NCI-H526 (cell line): ENCODE data around the gene ITK.
A peak's percentile ranks its signal among the peaks of the same experiment; 100 is the strongest.

Source experiments
- DNase-seq, 2 experiments: peaks; one replicate each; lab custom pipeline; 2025; lab: John Stamatoyannopoulos, UW

Gene ITK

GRCh38 chr5:157248821-157249470 is 68.3 kb downstream of the ITK start:
- DNase-seq, result no peak

DNA sequence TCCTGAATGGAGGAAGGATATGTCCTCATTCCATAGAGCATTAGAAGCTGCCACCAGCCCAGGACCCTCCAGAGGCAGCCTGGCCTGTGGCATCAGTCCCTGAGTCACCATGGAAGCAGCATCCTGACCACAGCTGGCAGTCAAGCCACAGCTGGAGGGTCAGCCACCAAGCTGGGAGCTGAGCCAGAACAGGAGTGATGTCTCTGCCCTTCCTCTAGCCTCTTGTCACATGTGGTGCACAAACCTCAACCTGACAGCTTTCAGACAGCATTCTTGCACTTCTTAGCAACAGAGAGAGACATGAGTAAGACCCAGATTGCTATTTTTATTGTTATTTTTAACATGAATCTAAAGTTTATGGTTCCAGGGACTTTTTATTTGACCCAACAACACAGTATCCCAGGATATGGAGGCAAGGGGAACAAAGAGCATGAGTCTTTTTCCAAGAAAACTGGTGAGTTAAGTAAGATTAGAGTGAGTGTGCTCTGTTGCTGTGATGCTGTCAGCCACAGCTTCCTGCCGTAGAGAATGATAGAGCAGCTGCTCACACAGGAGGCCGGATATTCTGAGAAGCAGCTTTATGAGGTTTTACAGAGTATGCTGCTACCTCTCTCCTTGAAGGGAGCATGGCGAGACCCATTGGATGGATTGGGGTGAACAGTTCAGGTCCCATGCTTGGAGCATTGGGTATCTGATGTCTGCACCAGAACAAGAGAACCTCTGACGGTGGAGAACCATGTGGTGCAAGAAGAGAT is 72.2 kb downstream of the ITK start:
- DNase-seq, result no peak

- DNase-seq, result peak; percentile 18 to 68
These were observed 72.9 kb downstream of the ITK start for GRCh38 chr5:157253547-157253946.

GRCh38 chr5:157258450-157258849 is 77.8 kb downstream of the ITK start:
- no peak for DNase-seq

DNA sequence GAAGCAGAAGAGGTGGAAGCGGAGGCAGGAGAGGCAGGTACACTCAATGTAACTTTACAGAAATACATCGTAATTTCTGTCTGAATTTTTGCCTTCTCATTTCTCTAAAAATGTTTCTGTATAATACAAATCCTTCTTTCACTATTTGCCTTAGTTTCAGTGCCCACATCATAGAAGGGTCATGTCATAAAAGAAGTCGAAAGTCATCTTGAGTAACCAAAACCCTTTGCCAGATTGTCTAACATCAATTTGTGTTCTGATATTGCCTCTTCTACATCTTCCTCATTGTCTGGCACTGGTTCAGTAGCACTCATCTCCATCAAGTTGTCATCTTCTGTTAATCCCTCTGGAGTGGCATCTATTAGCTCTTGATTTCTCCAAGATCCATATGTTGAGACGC is 79.1 kb downstream of the ITK start:
- no peak for DNase-seq

- DNase-seq, result no peak
These were observed 83.0 kb downstream of the ITK start for GRCh38 chr5:157263496-157264090.

GRCh38 chr5:157265714-157266285 is 85.2 kb downstream of the ITK start, which contains the start of gene CYFIP2:
TSS of gene CYFIP2 (plus strand) at chr5:157266123. CDS start at chr5:157285362, 19,239 bp downstream.
- peak; percentile 33 to 82 for DNase-seq

- peak; percentile 18 to 72 for DNase-seq
These were observed 85.8 kb downstream of the ITK start for GRCh38 chr5:157266286-157267007.

DNA sequence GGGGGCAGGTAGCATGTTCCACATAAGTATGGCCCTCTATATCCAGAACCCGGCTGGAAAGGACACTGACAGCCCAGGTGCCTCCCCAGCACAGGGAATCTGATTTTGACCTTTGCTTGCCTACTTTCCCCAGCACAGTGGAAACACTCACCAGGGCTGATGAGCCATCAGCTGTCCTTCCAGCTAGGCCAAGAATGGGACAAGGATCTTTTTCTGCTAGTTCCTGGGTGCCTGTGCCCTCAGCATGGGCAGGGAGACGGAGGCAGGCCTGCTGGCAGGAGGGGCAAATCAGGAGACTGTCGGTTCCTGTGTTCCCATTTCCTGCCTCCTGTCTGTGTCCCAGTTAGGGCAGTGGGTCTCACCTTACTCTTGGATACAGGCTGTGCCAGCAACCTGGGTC is 86.4 kb downstream of the ITK start:
- no peak for DNase-seq

- no peak for DNase-seq
These were observed 87.3 kb downstream of the ITK start for GRCh38 chr5:157267761-157268480.

- no peak for DNase-seq
These were observed 88.6 kb downstream of the ITK start for GRCh38 chr5:157269165-157269671.

DNA sequence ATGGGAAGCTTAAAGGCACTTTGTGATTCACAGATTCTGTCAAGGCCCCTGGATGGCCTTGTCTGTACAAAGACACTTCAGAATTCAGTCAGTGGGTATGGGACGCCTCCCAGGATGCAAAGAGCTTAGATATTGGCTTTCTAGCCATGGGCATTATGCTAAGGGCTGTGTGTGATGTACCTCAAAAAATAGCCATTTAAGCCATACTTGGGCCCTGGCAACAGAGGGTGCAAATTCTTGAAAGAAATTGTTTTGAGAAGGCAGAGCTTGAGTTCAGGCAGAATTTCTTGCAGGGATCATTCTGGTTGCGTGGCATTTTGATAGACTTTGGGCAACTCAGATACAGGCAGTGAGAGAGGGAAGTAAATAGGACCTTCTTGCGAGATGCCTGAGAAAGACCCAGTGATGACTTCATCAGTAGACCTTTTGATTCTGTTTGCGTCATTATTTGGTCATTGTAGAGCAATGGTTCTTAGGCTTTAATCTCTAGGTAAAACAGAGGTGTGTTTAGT is 89.2 kb downstream of the ITK start:
- no peak for DNase-seq

GRCh38 chr5:157270771-157271170 is 90.1 kb downstream of the ITK start:
- no peak for DNase-seq

DNA sequence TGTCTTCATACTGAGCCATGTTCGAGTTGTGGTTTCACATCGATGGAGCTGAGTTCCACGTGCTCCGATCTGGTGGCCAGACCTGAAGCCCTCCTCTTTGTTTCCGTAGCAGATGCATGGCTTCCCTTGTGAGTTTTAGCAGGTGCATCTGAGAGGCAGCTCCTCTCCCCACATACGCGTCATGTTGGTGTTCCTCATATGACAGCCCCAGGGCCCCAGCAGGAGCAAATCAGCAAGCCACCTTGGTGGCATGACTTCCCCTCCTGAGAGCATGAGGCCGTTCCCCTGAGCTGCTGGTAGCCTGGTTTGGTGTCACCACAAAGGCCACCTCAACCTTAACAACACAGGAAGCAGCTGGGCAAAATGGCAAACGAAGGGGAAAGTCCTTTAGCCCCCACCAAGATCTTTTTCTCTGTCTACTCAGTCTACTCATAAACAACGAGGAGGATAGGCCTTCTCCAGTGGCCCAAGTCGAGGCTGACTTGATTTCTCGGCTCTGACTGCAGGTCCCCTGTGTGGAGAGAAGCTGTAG is 91.2 kb downstream of the ITK start:
- no peak for DNase-seq

DNA sequence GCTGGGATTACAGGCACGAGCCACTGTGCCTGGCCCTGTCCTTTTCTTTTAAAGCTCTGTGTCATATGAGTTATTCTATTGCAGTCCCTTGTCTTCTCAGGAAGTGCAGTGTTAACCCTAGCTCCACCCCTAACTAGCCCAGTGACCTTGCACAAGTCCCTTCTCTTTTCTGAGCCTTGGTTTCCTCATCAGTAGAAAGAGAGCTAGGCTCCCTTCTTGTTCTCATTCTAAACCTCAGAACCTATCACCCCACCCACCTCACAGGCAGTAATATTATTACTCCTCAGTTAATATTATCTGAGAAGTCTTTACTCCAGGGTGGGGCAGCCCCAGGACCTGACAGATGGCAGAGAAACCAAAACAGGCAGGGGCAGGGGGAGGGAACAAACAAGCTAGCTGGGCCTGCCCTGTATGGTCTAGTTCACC is 92.5 kb downstream of the ITK start:
- DNase-seq, result no peak

GRCh38 chr5:157275403-157275802 is 94.8 kb downstream of the ITK start:
- no peak for DNase-seq

- no peak for DNase-seq
These were observed 97.8 kb downstream of the ITK start for GRCh38 chr5:157278319-157279037.

DNA sequence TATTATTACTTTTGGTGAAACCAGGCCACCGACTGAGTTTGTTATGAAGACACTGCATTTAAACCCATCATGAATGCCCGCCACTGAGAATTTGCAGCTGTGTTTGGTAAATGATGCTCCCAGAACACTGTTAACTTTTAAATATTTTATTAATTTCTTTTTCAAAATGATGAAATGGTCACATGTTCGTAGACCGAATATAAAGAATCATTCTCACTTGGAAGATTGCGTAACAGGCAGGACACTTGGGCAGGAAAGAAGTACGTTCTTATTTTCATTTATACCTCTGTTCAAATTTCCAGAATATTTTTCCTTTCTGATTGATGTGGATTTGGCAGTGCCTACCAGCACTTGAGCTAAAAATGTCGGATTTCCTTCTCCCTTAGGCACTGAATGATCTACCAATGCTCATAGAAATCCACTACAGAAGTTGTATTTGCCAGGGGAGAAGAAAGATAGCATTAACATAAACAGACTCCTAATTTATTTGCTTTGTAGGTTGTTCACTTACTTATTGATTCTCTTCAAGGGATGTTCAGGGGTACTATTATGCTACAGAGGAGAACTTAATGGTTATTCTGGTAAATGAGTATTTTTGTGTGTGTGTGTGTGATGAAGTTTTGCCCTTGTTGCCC is 99.1 kb downstream of the ITK start:
- no peak for DNase-seq

GRCh38 chr5:157280927-157281326 is 100.3 kb downstream of the ITK start:
- DNase-seq, result no peak

DNA sequence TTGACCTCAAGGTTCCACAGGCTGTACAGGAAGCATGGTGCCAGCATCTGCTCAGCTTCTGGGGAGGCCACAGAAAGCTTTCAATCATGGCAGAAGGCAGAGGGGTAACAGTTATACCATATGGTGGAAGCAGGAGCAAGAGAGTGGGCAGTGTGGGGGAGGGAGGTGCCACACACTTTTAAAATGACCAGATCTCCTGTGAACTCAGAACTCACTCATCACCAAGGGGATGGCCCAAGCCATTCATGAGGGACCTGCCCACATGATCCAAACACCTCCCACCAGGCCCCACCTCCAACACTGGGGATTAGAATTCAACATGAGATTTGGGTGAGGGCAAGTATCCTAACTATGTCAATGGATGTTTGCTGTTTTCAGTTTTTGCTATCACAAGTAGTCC is 101.5 kb downstream of the ITK start:
- DNase-seq, result no peak
